ENCODE results near the gene CLEC9A. TPM values are rescaled to one million over a fixed set of nuclear protein-coding genes. Genes with fewer than 3 reads are reported as not detected.

The CLEC9A gene
- total and polyA plus RNA-seq, 9 of the 15 experiments (the other 6 are each of a cell fraction or from before 2014, with no cell fraction given): not detected

- TF ChIP-seq, protein P1, sequence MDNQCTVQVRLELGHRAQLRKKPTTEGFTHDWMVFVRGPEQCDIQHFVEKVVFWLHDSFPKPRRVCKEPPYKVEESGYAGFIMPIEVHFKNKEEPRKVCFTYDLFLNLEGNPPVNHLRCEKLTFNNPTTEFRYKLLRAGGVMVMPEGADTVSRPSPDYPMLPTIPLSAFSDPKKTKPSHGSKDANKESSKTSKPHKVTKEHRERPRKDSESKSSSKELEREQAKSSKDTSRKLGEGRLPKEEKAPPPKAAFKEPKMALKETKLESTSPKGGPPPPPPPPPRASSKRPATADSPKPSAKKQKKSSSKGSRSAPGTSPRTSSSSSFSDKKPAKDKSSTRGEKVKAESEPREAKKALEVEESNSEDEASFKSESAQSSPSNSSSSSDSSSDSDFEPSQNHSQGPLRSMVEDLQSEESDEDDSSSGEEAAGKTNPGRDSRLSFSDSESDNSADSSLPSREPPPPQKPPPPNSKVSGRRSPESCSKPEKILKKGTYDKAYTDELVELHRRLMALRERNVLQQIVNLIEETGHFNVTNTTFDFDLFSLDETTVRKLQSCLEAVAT (IDR thresholded peaks at IDR 0.05): no peak
- TF ChIP-seq MTF1 (CRISPR knock-in tag; IDR thresholded peaks at IDR 0.05; ENCODE audit: borderline replicate concordance) (no peak), ZNF592 (IDR thresholded peaks at IDR 0.05) (no peak), FOXA3 (CRISPR knock-in tag; conservative IDR thresholded peaks at IDR 0.05 in 1 of 2, IDR thresholded peaks at IDR 0.05 in 1 of 2) (no peak), ZNF785 (CRISPR knock-in tag; IDR thresholded peaks at IDR 0.05) (no peak), TOE1 (IDR thresholded peaks at IDR 0.05; ENCODE audit: borderline replicate concordance) (no peak), TOE1 (CRISPR knock-in tag; IDR thresholded peaks at IDR 0.05; ENCODE audit: borderline replicate concordance, low read depth) (no peak), EP400 (IDR thresholded peaks at IDR 0.05) (no peak), RBM17 (IDR thresholded peaks at IDR 0.05; ENCODE audit: borderline replicate concordance, low read depth, low read length) (no peak), ZNF436 (CRISPR knock-in tag; IDR thresholded peaks at IDR 0.05) (no peak), IRF9 (tag; IDR thresholded peaks at IDR 0.05) (no peak)
Measured at GRCh38 chr12:10069976-10070375, 39.5 kb downstream of the CLEC9A start (continued).
